ENCODE measurements around the gene SGF29.
"Not testable (repeated sequence)": the region's sequence is repeated elsewhere in the genome, so short reads cannot be mapped to it uniquely, and the experiment has no call there.

Gene SGF29

GRCh38 chr16:28592511-28592910, 38.8 kb downstream of the SGF29 start:
- DNase-seq (ENCODE audit: low read depth), result no peak
- no peak for TF ChIP-seq CTCF (conservative IDR thresholded peaks at IDR 0.05; ENCODE audit: control insufficient read depth, insufficient read depth, low read depth, low read length)
- no peak overlapping the region for H3K4me3 ChIP-seq (ENCODE audit: control insufficient read depth, low read depth, low read length)

GRCh38 chr16:28592979-28593553, 39.3 kb downstream of the SGF29 start:
- no peak for TF ChIP-seq CTCF (conservative IDR thresholded peaks at IDR 0.05; ENCODE audit: control insufficient read depth, insufficient read depth, low read depth, low read length)
- DNase-seq (ENCODE audit: low read depth), result no peak
- no peak overlapping the region for H3K4me3 ChIP-seq (ENCODE audit: control insufficient read depth, low read depth, low read length)

DNA sequence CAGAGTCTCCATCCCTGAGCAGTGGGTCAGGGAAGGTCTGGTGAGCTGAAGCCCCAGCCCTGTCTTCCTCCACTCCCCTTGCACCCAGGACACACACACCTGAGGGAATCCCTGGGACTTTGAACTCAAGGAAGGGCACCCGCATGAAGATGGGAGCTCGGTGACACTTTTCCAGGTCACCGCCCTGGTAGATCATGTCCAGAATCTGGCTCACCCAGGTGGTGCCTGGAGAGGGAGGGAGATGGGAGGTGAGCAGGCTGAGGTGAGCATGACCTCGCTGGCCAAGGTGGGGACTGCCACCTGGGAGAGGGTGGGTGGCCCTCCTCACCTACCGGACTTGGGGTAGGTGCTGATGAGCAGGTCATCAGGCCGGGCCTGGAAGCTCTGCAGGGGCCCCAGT, 41.7 kb downstream of the SGF29 start:
- not testable (repeated sequence) for DNase-seq (ENCODE audit: low read depth); H3K4me3 ChIP-seq (ENCODE audit: control insufficient read depth, low read depth, low read length)

DNA sequence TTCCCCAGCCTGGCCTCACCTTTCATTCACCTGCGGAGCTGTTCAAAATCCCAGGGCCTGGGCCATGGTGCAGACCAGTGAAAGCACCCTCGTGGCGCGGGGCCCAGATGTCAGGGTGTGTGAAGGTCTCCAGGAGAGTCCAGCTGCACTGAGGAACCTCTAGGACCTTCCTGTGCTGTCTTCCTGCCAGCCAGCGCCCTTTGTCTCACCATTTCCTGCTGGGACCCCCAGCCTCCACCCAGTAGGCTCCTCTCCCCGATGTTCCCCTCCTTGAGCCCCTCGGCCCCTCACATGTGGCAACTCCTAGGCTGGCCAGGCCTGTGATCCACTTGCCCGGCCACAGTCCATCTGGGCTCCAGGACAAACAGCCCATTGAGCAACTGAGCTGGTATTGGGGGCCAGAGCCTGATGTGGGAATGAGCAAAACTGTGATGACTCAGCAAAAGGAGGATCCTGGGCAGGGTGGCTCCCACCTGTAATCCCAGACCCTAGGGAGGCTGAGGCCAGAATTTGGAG, 42.5 kb downstream of the SGF29 start:
- TF ChIP-seq CTCF (conservative IDR thresholded peaks at IDR 0.05; ENCODE audit: control insufficient read depth, insufficient read depth, low read depth, low read length), result no peak
- no peak overlapping the region for H3K4me3 ChIP-seq (ENCODE audit: control insufficient read depth, low read depth, low read length)
- DNase-seq (ENCODE audit: low read depth), result no peak

- no peak for TF ChIP-seq CTCF (conservative IDR thresholded peaks at IDR 0.05; ENCODE audit: control insufficient read depth, insufficient read depth, low read depth, low read length)
- no peak within 1 kb of the TSS for H3K4me3 ChIP-seq (ENCODE audit: control insufficient read depth, low read depth, low read length)
- no peak for DNase-seq (ENCODE audit: low read depth)
These were observed 43.3 kb downstream of the SGF29 start, which contains the start of gene SULT1A2 for GRCh38 chr16:28596840-28597691. SULT1A2 (minus strand) TSS chr16:28597050; CDS start chr16:28595930, 1,120 bp downstream.

DNA sequence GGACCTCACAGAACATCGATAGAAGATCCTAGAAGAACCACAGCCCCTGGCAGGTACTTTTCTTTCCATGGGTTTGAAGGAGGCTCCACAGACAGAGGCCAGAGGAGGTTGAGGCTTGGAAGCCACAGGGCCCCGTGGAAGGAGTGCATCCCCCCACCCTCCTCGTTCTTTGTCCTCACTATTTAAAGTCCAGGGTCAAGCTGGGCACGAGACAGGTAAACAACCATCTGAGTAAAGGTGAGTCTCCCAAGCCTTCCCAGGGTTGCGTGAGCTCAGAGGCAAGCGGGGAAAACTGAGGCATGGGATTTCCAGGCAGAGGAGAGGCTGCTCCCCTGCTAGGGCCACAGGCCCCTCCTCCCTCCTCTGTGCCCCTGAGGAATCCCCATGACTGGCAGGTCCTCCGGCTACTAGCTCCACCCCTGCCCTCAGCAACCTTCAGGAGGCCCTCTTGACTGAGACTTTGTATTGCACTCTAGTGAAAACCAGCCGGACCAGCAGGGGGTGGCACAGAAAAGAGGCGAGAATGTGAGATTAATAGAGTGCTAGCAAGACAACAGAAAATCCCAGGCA, 44.1 kb downstream of the SGF29 start:
- no peak overlapping the region for H3K4me3 ChIP-seq (ENCODE audit: control insufficient read depth, low read depth, low read length)
- no peak for DNase-seq (ENCODE audit: low read depth)

GRCh38 chr16:28599377-28600285, 45.9 kb downstream of the SGF29 start:
- H3K4me3 ChIP-seq (ENCODE audit: control insufficient read depth, low read depth, low read length); DNase-seq (ENCODE audit: low read depth): not testable (repeated sequence)

More for the DNA sequence above, 44.1 kb downstream of the SGF29 start:
- TF ChIP-seq CTCF (conservative IDR thresholded peaks at IDR 0.05; ENCODE audit: control insufficient read depth, insufficient read depth, low read depth, low read length), result no peak

GRCh38 chr16:28600965-28601364, 47.2 kb downstream of the SGF29 start:
- not testable (repeated sequence) for H3K4me3 ChIP-seq (ENCODE audit: control insufficient read depth, low read depth, low read length); DNase-seq (ENCODE audit: low read depth)

DNA sequence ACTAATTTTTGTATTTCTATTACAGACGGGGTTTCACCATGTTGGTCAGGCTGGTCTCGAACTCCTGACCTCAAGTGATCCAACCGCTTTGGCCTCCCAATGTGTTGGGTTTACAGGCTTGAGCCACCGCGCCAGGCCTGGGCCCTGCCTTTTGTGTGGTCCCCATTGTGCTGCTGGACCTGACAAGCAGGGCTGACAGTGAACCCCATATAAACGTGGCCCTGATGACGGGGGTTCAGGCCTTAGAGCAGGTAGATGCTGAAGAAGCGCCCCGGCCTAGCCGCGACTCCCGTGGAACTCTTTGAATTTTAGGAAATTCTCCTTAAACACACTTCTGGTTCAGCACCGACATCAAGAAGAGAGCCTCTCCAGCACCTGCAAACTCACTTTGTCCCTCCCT, 47.9 kb downstream of the SGF29 start:
- not testable (repeated sequence) for H3K4me3 ChIP-seq (ENCODE audit: control insufficient read depth, low read depth, low read length); DNase-seq (ENCODE audit: low read depth)

- H3K4me3 ChIP-seq (ENCODE audit: control insufficient read depth, low read depth, low read length); DNase-seq (ENCODE audit: low read depth): not testable (repeated sequence)
These were observed 48.3 kb downstream of the SGF29 start for GRCh38 chr16:28602062-28602461.

Measured in fibroblast of mammary gland (primary cell).